Vagina (tissue), 2 donors: ENCODE results near the gene OR2V2.

ENCODE experiments used
- POLR2A ChIP-seq, 2 donors: fragments of 450-650 bp; IDR thresholded peaks; one replicate each; pipeline ENCODE4 v1.6.1; 2017; ENCODE audit warnings: antibody characterized with exemption in 2 of 2, mild to moderate bottlenecking in 2 of 2, moderate library complexity in 2 of 2
- POLR2AphosphoS5 ChIP-seq, 2 donors: sonication (generic); formaldehyde crosslinking; IDR thresholded peaks; one replicate each; pipeline ENCODE4 v1.9.0; 2017; ENCODE audit warnings: antibody characterized with exemption in 2 of 2, mild to moderate bottlenecking in 2 of 2, low read depth in 1 of 2; ENCODE audit not compliant: insufficient read depth in 1 of 2
- TF ChIP-seq, protein P1 (sequence below), 3 experiments: fragments of 450-650 bp in 2 of 3; fragments of 200-600 bp in 1 of 3; sonication (generic) in 1 of 3; IDR thresholded peaks; one replicate each; pipeline ENCODE4 v1.5.1; 2017 to 2019; ENCODE audit warnings: antibody characterized with exemption in 3 of 3, mild to moderate bottlenecking in 2 of 3, moderate library complexity in 2 of 3

GRCh38 chr5:181164076-181164952, 16.9 kb downstream of the OR2V2 start:
- TF ChIP-seq, protein P1, sequence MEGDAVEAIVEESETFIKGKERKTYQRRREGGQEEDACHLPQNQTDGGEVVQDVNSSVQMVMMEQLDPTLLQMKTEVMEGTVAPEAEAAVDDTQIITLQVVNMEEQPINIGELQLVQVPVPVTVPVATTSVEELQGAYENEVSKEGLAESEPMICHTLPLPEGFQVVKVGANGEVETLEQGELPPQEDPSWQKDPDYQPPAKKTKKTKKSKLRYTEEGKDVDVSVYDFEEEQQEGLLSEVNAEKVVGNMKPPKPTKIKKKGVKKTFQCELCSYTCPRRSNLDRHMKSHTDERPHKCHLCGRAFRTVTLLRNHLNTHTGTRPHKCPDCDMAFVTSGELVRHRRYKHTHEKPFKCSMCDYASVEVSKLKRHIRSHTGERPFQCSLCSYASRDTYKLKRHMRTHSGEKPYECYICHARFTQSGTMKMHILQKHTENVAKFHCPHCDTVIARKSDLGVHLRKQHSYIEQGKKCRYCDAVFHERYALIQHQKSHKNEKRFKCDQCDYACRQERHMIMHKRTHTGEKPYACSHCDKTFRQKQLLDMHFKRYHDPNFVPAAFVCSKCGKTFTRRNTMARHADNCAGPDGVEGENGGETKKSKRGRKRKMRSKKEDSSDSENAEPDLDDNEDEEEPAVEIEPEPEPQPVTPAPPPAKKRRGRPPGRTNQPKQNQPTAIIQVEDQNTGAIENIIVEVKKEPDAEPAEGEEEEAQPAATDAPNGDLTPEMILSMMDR (IDR thresholded peaks at IDR 0.05), result no peak
- TF ChIP-seq POLR2A (IDR thresholded peaks at IDR 0.05) (no peak), POLR2AphosphoS5 (IDR thresholded peaks at IDR 0.05; ENCODE audit: insufficient read depth in 1 of 2, low read depth in 1 of 2) (no peak)
